GM12878 (cell line): ENCODE data around the gene SYNCRIP. TPM values are rescaled to one million over a fixed set of nuclear protein-coding genes. Genes with fewer than 3 reads are reported as not detected.
A peak's percentile ranks its signal among the peaks of the same experiment; 100 is the strongest.

Experiments
- BRCA1 ChIP-seq: IDR thresholded peaks from 2 replicates; pipeline ENCODE4 v1.6.1; 2011; ENCODE audit warnings: low read depth, low read length, improper control_type of control experiment
- CBX5 ChIP-seq: sonication (generic); IDR thresholded peaks from 2 replicates; pipeline ENCODE4 v1.6.1; 2016; ENCODE audit warnings: low read depth, moderate library complexity, mild to moderate bottlenecking, inconsistent platforms
- E2F8 ChIP-seq: fragments of 450-650 bp; IDR thresholded peaks from 2 replicates; pipeline ENCODE4 v1.6.1; 2018; ENCODE audit warnings: mild to moderate bottlenecking, low read depth, moderate library complexity; ENCODE audit not compliant: partially characterized antibody
- GABPA ChIP-seq: IDR thresholded peaks from 2 replicates; pipeline ENCODE4 v1.6.1; 2014; ENCODE audit warnings: antibody characterized with exemption, low read depth, mild to moderate bottlenecking, inconsistent platforms
- HSF1 ChIP-seq: fragments of 150-350 bp; IDR thresholded peaks from 2 replicates; pipeline ENCODE4 v1.6.1; 2014; ENCODE audit warnings: mild to moderate bottlenecking, low read depth, low read length
- KDM1A ChIP-seq: fragments of 200-600 bp; sonication (generic); IDR thresholded peaks from 2 replicates; pipeline ENCODE4 v1.6.1; 2016; ENCODE audit warnings: borderline replicate concordance
- NFIC ChIP-seq: IDR thresholded peaks from 2 replicates; pipeline ENCODE4 v1.6.1; 2012; ENCODE audit warnings: low read depth, mild to moderate bottlenecking, inconsistent platforms, low read length, moderate library complexity
- NFYA ChIP-seq: IDR thresholded peaks from 2 replicates; pipeline ENCODE4 v1.6.1; 2011; ENCODE audit warnings: low read depth, mild to moderate bottlenecking, low read length, improper control_type of control experiment, borderline replicate concordance
- PAX5 ChIP-seq: IDR thresholded peaks from 2 replicates; pipeline ENCODE4 v1.6.1; 2011; ENCODE audit warnings: low read depth, low read length, borderline replicate concordance
- PRDM15 ChIP-seq: fragments of 450-650 bp; formaldehyde crosslinking; IDR thresholded peaks from 2 replicates; pipeline ENCODE4 v1.4.0; 2020; ENCODE audit warnings: mild to moderate bottlenecking, moderate library complexity
- RELB ChIP-seq: fragments of 450-650 bp; IDR thresholded peaks from 2 replicates; pipeline ENCODE4 v1.6.1; 2017; ENCODE audit warnings: low read depth, mild to moderate bottlenecking, moderate library complexity
- SIX5 ChIP-seq: IDR thresholded peaks from 2 replicates; pipeline ENCODE4 v1.6.1; 2011; ENCODE audit warnings: mild to moderate bottlenecking, low read depth, low read length, moderate library complexity; ENCODE audit not compliant: severe bottlenecking
- SPI1 ChIP-seq: IDR thresholded peaks from 2 replicates; pipeline ENCODE4 v1.6.1; 2011; ENCODE audit warnings: low read depth, mild to moderate bottlenecking, low read length, moderate library complexity, borderline replicate concordance; ENCODE audit not compliant: insufficient read depth
- SRF ChIP-seq, 2 experiments: IDR thresholded peaks; 2 replicates each; pipeline ENCODE4 v1.6.1; 2011; ENCODE audit warnings: low read depth in 2 of 2, low read length in 2 of 2, mild to moderate bottlenecking in 1 of 2, moderate library complexity in 1 of 2
- STAT1 ChIP-seq: fragments of 450-650 bp; conservative IDR thresholded peaks from 2 replicates; pipeline ENCODE4 v1.6.1; 2014; ENCODE audit warnings: antibody characterized with exemption, mild to moderate bottlenecking
- ZNF207 ChIP-seq: fragments of 450-650 bp; IDR thresholded peaks from 2 replicates; pipeline ENCODE4 v1.6.1; 2014; ENCODE audit warnings: antibody characterized with exemption, mild to moderate bottlenecking, borderline replicate concordance
- polyA plus RNA-seq, 11 experiments: library from polyadenylated mRNA; depleted of rRNA in 4 of 11; unstranded in 6 of 11; stranded (reverse) in 5 of 11; fragments of >200 nt; fragmentation: Nextera tagmentation in 4 of 11; fragmentation: Illumina TruSeq in 1 of 11; extraction: Ambion mirVana in 4 of 11; extraction: Trizol in 1 of 11; gene quantifications; 1 replicate in 1 of 11; 2 replicates in 10 of 11; pipeline versions ENCODE4 v1.2.1 to v1.2.3, GENCODE V29; 2011 to 2016; ENCODE audit warnings: inconsistent platforms in 2 of 11, missing spikeins in 2 of 11, low read depth in 1 of 11
- total RNA-seq, 4 experiments: library from RNA; depleted of rRNA in 3 of 4; stranded (reverse); fragments of >200 nt in 3 of 4; fragmentation: Illumina TruSeq in 1 of 4; extraction: Trizol in 1 of 4; gene quantifications; 2 replicates each; pipeline versions ENCODE4 v1.2.1 to v1.2.3, GENCODE V29; 2013 to 2021
- TF ChIP-seq, protein P1 (sequence below): fragments of 450-650 bp; IDR thresholded peaks from 2 replicates; pipeline ENCODE4 v1.6.1; 2016; ENCODE audit warnings: mild to moderate bottlenecking

The SYNCRIP gene
- total and polyA plus RNA-seq, 10 of the 15 experiments (the other 5 are each of a cell fraction or from before 2014, with no cell fraction given): 28.4 to 255 (median 131) TPM

DNA sequence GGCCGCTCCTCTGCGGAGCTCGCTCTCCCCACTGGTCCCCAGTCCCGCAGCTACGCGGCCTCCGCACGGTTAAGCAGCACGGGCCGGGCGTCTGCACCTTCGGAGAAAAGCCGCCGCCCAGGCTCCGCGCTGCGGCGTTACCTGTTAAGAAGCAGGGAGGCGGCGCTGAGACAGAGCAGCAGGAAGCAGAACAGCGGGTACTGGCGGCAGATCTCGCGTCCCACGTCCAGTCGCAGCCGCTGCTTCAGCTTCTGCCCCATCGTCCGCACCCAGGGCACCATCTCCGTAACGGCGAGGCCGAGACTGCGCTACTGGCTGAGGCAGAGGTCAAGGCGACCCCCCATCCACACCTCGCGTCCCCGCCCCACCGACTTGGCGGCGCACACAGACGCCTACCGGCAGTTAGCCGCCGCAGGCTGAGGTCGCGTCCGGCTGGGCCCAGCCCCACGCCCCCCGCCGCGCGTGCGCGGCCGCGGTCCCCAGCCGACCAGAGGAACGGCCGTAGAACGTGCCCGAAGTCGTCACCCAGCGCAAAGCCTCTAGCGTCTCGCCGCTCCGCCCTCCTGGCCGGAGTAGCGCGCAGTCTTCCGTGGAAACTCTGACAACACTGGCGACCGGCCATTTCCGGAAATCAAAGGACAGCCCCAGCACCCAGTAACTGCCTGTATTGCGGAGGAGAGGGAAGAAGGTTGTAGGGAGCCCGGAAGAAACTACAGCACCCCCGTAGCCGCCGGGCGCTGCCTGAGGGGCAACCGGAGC lies 49.1 kb downstream of the SYNCRIP start, which contains the start of gene SNX14 (continued):
- TF ChIP-seq, protein P1, sequence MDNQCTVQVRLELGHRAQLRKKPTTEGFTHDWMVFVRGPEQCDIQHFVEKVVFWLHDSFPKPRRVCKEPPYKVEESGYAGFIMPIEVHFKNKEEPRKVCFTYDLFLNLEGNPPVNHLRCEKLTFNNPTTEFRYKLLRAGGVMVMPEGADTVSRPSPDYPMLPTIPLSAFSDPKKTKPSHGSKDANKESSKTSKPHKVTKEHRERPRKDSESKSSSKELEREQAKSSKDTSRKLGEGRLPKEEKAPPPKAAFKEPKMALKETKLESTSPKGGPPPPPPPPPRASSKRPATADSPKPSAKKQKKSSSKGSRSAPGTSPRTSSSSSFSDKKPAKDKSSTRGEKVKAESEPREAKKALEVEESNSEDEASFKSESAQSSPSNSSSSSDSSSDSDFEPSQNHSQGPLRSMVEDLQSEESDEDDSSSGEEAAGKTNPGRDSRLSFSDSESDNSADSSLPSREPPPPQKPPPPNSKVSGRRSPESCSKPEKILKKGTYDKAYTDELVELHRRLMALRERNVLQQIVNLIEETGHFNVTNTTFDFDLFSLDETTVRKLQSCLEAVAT: no peak
- TF ChIP-seq RELB (no peak), HSF1 (no peak), KDM1A (no peak), NFYA (no peak), NFIC (no peak; the same call in 1 of the 2 replicates), BRCA1 (no peak), SPI1 (no peak), SIX5 (no peak), ZNF207 (peak; percentile 33; the same call in 1 of the 2 replicates), CBX5 (peak; percentile 67; the same call in 1 of the 2 replicates), E2F8 (peak; percentile 34), PAX5 (peak; percentile 29; the same call in 1 of the 2 replicates), PRDM15 (CRISPR knock-in tag) (no peak), SRF (IDR thresholded peaks at IDR 0.05; ENCODE audit: low read depth in 2 of 2, low read length in 2 of 2) (no peak), GABPA (peak; percentile 86), STAT1 (no peak; the same call in 1 of the 2 replicates)
